Endothelial cell of umbilical vein (primary cell): ENCODE measurements around the gene MGAT1.

Experiments used
- TF ChIP-seq, protein P1 (sequence below): IDR thresholded peaks from 2 replicates; pipeline ENCODE4 v1.6.1; 2011; ENCODE audit not compliant: insufficient read depth, insufficient read length
- TF ChIP-seq, protein P2 (sequence below), 2 donors: IDR thresholded peaks; 1 replicate in 1 of 2; 2 replicates in 1 of 2; pipeline ENCODE4 v1.5.1; 2011; ENCODE audit warnings: low read length in 2 of 2, mild to moderate bottlenecking in 2 of 2, moderate library complexity in 2 of 2, control low read depth in 1 of 2, inconsistent platforms in 1 of 2, low read depth in 1 of 2; ENCODE audit not compliant: insufficient read depth in 1 of 2; ENCODE audit errors: extremely low read depth in 1 of 2

DNA sequence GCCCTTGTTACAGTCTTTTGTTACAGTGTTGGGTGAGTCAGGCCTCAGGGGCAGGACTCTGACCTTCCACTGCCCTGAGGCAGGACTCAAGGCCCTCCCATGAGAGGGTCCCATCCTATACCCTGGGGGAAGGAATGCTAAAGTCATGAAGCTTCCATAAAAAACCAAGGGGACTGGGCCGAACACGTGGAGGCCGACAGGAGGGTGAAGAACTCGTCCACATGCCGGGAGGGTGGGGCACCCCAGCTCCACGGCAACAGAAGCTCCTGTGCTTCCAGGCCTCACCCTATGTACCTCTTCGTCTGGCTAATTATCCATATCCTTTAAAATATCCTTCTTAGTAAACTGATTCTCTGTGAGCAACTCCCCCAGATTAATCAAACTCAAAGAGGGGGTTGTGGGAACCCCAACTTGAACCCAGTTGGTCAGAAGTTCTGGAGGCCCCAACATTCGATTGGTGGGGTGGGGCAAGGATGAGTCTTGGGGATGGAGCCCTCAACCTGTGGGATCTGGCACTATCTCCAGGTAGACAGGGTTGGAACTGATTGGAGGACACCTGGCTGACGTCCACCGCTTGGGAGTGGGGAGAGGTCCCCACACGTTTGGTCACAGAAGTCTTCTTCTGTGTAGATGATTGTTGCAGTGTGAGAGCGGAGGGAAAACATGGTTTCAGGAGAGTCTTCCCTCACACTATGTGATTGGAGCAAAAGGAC is 19.1 kb downstream of the MGAT1 start:
- TF ChIP-seq, protein P1, sequence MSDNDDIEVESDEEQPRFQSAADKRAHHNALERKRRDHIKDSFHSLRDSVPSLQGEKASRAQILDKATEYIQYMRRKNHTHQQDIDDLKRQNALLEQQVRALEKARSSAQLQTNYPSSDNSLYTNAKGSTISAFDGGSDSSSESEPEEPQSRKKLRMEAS = no peak
- TF ChIP-seq, protein P2, sequence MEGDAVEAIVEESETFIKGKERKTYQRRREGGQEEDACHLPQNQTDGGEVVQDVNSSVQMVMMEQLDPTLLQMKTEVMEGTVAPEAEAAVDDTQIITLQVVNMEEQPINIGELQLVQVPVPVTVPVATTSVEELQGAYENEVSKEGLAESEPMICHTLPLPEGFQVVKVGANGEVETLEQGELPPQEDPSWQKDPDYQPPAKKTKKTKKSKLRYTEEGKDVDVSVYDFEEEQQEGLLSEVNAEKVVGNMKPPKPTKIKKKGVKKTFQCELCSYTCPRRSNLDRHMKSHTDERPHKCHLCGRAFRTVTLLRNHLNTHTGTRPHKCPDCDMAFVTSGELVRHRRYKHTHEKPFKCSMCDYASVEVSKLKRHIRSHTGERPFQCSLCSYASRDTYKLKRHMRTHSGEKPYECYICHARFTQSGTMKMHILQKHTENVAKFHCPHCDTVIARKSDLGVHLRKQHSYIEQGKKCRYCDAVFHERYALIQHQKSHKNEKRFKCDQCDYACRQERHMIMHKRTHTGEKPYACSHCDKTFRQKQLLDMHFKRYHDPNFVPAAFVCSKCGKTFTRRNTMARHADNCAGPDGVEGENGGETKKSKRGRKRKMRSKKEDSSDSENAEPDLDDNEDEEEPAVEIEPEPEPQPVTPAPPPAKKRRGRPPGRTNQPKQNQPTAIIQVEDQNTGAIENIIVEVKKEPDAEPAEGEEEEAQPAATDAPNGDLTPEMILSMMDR (IDR thresholded peaks at IDR 0.05; ENCODE audit: extremely low read depth in 1 of 2, insufficient read depth in 1 of 2, low read depth in 1 of 2, low read length in 2 of 2) = no peak
